GM21367 (cell line): Measurements from ENCODE around the gene TNN.
"Not testable (repeated sequence)": the region's sequence is repeated elsewhere in the genome, so short reads cannot be mapped to it uniquely, and the experiment has no call there.

Experiments used
- ATAC-seq: cut with Tn5 transposase; IDR thresholded peaks from one replicate; pipeline ENCODE4 v1.9.1; 2021; ENCODE audit not compliant: unreplicated experiment

Gene TNN

DNA sequence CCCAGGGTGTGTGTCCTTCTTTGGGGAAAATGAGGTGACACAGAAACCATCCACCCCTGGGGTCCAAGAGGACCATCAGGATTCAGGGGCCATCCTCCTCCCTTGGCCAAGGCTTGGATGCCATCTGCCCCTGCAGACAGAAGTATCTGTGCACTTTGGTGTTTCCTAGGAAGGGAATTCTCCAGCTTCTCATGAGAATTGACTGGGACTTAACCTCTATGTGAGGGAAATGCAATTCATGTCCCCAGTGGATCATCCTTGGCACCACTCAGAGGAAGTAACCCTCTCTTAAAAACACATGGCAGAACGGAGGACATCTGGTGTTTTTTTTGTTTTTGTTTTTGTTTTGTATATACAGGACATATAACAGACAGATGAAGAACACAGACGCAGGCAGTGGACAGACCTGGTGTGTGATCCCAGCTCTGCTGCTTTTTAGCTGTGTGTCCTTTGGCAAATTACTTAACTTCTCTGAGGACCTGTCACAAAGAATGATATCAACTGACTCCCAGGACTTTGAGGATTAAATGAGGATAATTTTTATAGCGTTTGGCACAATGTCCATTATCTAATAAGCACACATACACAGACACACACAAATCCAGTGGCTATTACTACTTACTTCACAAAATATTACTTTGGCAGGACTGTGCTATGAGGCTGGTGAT is 3.8 kb downstream of the TNN start:
- ATAC-seq = no peak

DNA sequence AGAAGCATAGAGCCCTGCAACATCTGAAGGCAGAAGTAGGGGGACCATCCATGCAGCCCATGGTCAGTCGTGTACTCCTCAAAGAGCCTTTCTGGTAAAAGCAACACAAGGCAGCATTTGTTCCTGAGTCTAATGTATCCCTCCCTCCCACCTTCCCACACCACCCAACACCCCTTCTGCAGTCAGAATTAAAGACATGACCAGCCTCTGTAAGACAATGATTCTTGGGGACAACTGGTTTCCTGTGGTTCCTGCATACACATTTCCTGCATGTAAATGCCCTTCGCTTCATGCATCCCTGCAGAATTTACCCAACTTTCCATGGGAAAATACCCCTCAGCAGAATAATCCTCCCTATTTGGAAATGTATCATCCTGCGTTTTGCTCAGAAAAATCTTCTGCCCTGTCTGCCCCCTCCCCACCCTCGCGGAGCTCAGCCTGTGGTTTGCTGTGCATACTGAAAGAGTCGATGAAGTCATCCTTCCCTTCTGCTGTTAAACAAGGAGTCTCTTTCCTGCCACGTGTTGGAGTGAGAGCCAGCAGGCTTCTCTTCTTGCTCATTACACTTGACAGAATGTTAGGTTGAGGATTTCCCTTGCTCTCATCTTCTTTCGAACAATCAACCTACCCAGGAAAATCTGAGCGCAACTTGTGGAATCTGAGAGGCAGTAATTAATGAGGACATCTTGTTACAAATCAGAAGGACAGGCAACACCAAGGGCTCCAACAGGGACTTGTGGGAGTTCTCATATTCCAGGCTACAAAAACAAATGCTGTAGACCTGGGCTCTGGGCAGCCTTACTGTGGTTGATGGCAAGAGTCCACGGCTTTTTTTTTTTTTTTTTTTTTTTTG is 4.7 kb downstream of the TNN start:
- ATAC-seq = peak; percentile 67

DNA sequence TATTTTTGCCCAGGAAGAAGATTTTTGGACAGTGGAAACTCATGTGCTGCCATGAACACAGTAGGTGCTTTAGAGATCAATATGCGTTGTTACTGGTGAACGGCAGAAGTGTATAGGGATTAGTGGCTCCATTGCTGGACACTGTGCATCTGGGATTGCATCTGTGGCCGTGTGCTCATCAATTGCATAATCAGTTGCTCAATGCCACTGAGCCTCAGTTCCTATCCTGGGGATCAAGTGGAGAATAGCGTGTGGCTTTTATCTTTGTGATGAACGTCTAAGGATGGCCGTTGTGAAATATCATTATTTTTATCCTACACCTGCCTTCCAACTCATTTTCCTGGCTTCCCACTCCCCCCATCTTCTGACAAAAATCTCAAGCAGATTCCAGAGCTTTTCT is 5.4 kb downstream of the TNN start:
- no peak for ATAC-seq

DNA sequence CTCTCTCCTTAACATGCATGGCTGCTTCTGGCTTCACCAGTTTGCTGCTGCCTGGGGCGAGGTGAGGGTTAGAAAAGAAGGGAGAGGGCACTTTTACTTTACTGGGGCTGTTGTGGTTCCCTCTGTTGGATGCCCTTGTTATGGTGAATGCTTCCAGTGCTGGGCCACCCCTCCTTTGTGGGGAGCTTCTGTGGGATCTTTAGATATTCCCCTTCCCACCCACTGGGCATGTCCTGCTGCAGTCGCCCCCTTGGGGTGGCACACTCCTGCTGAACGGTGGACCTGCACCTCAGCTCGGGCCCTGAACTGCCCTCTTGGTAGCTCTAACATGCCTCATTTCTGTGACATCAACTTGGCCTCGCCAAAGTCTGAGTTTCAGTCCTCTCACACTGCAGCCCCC is 6.0 kb downstream of the TNN start:
- ATAC-seq = no peak

DNA sequence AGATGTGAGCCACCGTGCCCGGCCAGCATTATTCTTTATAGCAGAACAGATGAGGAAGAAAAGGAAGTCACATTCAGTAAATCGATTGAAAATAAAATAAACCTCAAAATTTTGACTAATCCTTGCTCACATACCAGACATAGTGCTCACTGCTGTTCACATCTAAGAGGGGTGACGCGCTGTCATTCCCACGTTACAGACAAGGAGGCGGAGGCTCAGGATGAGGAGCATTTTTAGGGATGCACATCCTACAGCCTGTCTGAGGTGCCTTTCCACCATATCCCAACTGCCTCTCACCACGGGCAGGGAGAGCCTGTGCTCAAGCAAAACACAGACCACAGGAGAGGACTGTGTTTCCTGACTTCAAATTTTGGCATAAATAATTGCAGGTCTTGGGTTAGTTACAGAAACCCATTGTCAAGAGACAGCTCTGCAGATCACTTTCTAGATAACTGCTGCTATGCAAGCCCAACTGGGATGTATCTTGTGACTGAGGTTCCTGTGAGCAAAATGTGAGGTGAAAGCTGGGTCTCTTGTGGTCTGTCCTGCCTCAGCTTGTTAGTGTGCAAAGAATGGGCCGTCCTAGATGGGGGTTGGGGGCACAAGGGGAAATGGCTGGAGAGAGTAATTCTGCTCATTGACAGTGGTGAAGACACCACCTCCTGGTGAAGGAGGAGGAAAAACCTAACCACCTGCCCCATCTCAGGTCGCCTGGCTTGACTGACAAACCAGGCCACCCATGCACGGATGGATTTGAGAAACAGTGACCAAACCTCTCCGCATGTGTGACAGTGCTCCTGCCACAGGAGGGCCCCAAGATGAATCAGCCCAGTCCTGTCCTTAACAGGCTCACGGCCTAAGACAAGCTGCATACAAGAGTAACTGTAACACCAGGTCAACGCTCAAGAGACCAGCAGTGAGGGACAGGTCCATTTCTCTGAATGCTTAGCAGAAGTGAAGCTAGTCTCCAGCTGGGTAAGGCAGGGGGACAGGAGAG is 8.2 kb downstream of the TNN start:
- no peak for ATAC-seq

DNA sequence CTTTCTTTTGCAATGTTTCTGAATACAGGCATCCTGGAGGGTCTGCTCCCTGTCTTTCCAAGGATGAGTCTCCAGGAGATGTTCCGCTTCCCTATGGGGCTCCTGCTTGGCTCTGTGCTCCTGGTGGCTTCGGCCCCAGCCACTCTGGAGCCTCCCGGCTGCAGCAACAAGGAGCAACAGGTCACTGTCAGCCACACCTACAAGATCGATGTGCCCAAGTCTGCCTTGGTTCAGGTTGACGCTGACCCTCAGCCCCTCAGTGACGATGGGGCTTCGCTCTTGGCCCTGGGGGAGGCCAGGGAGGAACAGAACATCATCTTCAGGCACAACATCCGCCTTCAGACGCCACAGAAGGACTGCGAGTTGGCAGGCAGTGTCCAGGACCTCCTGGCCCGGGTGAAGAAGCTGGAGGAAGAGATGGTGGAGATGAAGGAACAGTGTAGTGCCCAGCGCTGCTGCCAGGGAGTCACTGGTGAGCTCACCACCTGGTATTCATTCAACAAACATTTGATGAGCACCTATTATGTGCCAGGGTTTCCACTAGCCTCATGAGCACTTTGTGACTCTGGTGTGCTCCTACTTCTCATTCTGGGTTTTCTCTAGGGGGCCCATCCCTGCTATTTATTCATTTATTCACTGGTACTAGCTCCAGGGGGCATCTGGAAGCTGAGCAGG is 9.9 kb downstream of the TNN start:
- ATAC-seq = no peak

DNA sequence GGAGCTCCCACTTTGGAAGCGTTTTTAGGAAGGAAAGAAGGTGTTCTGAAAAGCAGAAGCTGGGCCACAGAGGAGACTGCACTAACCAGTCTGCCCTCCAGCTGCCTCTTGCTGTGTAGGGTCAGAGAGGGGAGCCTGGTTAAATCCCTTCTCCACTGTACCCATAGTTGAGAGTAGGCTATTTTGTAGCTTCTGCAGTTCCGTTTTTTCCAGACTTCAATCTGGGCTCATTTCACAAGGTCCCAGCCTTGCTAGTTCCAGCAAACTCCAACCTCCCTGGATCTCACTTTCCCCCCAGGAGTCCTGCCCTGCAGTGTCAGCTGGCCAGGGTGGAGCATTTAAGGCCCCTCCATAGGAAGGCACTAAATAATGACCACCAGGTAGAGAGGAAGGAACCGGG is 11.0 kb downstream of the TNN start:
- no peak for ATAC-seq

DNA sequence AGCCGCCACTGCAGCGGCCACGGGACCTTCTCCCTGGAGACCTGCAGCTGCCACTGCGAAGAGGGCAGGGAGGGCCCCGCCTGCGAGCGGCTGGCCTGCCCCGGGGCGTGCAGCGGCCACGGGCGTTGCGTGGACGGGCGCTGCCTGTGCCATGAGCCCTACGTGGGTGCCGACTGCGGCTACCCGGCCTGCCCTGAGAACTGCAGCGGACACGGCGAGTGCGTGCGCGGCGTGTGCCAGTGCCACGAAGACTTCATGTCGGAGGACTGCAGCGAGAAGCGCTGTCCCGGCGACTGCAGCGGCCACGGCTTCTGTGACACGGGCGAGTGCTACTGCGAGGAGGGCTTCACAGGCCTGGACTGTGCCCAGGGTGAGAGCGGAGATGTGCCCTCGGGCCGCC is 11.7 kb downstream of the TNN start:
- no peak for ATAC-seq

DNA sequence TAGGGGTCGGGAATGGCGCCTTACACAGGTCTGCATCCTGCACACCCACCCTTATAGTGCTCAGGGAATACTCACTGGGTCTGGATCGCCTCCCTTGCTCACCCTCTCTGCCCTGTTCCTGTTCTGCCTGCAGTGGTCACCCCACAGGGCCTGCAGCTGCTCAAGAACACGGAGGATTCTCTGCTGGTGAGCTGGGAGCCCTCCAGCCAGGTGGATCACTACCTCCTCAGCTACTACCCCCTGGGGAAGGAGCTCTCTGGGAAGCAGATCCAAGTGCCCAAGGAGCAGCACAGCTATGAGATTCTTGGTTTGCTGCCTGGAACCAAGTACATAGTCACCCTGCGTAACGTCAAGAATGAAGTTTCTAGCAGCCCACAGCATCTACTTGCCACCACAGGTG is 12.4 kb downstream of the TNN start:
- no peak for ATAC-seq

DNA sequence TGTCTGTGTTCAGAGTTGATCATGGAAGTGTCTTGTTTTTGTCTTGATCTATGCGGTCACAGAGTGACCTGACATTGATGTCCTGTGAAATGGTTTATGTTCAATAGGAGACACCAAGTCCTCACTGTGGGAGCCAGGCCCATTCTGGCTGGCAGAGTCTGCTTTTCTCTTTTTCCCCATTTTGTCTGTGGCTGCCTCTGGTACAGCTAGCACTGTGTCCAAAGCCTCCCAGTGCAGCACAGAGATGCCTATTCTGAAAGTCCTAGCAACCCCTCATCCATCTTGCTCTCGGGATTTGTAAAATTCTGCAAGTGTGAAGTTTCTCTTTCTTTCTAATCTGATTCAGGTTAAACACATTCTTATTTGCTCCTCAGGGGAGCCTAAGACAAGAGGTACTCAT is 14.3 kb downstream of the TNN start:
- no peak for ATAC-seq

DNA sequence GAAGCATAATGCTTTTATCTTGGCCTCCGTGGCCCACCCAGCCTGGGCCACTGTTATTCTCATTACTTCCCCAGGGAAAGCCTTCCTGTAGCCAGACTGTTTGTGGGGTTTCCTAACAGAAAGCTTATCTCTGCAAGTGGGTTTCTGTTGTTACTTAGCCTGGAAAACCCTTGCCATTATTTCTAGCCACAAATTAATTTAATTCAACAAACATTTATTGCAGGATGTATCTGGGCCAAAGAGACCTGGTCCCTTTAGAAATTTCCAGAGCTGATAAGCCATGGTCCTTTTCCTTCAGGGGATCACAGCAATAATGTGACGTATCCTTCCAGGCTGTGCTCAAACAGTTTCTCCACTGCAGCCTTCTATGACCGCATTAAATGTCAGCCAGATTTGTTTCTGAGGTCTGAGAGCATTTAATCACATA is 20.9 kb downstream of the TNN start:
- ATAC-seq = no peak

DNA sequence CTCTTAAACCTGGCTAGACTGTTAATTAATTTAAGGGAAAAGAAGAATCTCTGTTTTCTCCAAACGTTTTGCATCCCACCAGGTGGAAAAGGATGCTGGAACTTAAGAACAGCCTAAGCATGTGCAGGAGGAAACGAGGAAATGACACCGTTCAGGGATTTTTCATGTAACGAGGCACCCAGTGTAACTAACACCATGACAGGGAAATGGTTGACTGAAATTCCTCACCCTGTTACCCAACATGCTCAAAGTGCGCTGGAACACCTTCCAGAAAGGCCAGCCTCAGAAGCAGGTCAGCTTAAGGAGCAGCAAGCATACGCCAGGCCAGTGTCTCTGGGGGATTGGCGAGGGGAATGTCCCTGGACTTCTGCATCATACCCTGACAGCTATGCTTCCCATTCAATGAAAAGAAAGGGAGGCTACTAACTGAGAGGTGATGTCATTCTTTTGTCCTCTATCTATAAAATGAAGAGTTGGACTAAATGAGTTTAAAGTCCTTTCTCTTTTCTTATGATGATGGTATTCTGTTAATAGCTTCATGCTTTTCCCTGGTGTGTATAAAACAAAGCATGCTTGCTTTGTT is 21.6 kb downstream of the TNN start:
- no peak for ATAC-seq

DNA sequence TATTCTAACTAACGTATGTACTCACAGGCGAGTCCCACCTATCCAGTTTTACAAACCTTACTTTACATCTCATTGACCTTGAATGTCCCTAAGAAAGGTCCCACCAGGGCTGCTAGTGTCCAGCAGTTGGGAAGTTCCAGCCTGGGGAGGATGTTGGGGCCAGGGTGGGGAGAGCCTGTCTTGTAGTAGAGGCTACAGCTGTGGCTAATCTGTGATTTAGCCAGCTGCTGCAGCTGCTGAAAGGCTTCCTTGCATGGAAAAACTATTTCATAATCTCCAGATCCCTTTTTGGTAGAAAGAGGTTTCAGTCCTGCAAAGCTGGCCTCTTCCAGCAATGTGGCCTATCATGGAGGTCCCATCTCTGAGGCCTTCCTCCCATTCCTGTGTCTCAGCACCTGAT is 23.1 kb downstream of the TNN start:
- no peak for ATAC-seq

DNA sequence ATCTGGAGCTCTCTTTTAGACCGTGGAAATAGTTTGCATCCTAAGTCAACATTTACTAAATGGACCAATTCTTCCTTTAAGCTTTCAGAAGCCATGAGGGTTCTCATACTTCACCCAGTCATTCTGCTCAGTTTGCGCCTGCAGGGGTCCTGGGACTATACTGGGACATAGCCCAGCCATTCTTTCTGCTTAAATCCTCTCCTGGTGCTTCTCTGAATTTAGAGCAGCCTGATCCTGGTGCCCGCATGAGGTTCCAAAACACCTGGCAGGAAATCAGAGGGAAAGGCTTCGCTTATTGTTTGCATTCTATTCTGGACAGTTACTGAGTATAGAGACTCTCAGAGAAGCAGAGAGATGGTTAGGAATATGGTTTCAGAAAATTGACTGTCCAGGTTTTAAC is 27.0 kb downstream of the TNN start:
- ATAC-seq = no peak

DNA sequence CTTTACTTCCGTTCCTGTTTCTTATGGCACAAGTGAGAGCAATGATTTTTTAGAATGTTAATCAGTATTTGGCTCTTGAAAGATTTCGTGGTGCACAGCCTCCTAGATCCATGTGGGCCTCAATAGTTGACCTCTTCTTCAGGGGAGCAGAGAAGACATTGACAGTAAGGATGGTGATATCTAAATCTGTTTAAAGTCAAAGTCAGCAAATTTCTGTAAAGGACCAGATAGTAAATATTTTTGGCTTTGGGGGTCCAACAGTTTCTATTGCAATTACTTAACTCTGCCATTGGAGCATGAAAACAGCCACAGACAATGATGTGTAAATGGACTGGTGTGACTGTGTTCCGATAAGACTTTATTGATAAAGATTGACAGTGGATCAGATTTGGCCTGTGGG is 27.4 kb downstream of the TNN start:
- ATAC-seq = no peak

DNA sequence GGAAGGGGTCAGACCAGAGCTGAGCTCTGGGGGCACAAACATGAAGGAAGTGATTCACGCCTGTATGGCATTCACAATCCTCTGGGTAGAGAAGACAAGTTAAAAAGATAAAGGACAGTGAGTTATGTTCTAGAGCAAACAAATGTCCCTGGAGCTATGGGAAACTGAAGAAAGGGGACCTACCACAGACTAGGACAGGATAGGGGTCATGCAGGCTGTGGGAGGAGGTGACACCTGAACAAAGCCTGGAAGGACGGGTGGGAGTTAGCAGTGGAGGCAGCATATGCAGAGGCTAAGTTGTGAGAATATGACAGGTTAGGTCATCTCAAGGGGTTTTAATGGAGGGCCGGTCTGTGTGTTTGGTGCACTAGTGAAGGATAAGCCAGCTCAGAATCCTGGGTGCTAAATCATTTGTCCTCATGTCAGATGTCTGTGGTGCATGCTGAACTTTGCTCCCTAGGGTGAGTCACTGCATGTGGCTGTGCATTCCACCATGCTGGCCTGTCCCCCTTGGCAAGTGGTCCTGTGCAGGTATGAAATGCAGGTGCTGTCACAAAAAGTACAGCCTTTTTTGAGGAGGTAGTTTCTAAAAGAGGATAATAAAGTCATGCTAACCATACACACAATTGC is 28.5 kb downstream of the TNN start:
- no peak for ATAC-seq

DNA sequence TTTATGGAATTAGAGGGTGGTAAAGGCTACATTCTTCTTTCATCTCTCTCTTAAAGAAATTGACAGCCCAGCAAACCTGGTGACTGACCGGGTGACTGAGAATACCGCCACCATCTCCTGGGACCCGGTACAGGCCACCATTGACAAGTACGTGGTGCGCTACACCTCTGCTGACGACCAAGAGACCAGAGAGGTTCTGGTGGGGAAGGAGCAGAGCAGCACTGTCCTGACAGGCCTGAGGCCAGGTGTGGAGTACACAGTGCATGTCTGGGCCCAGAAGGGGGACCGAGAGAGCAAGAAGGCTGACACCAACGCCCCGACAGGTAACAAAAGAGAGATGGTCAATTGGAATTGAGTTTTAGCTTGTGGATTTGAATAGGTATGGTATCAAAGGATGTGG is 29.7 kb downstream of the TNN start:
- ATAC-seq = no peak

DNA sequence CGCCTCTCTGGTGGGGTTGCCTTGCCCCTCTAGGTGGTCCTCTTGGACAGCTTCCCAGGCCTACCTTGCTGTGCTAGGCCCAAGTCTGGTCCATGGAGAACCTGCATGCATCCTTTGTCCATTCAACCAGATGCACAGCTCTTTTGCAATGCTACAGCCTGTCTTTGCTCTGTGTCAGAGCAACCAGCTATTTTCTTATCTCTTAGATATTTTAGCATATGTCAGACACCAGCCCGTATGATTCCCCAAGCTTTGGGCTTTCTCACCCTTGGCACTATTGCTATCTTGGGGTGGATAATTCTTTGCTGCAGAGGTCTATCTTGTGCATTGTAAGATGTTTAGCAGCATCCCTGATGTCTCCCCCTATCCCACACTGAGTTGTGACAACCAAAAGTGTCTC is 32.3 kb downstream of the TNN start:
- ATAC-seq = no peak

DNA sequence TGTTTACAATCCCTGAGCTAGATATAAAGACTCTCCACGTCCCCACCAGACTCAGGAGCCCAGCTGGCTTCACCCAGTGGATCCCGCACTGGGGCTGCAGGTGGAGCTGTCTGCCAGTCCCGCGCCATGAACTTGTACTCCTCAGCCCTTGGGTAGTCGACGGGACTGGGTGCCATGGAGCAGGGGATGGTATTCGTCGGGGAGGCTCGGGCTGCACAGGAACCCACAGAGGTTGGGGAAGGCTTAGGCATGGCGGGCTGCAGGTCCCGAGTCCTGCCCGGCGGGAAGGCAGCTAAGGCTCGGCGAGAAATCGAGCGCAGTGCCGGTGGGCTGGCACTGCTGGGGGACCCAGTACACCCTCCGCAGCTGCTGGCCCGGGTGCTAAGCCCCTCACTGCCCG is 34.5 kb downstream of the TNN start:
- ATAC-seq = not testable (repeated sequence)

DNA sequence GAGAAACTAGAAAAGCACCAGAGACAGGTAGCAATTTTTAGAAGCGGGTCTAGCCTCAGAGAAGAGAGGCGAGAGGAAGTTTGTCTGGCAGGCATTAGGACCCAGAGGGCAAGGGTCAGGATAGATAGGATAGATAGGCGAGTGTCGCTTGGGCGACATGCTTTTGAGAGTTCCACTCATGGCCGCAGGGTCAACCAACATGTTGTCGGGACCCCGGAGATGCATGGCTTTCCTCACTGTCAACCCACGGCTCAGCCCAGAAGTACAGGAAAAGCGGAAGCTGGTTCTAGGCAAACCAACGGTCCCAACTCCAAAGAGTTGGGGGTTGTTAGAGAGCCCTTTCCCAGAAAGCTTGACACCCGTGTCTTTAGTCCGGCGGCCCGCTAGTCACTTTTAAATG is 38.9 kb downstream of the TNN start:
- ATAC-seq = not testable (repeated sequence)
